Astrocyte (in vitro differentiated cells and primary cell): Measurements from ENCODE around the gene MCRS1.

Experiments used
- CTCF ChIP-seq: IDR thresholded peaks from 2 replicates; pipeline ENCODE4 v1.5.1; 2011; ENCODE audit warnings: low read depth, mild to moderate bottlenecking, inconsistent platforms, low read length, moderate library complexity; ENCODE audit not compliant: insufficient read depth
- EZH2 ChIP-seq: IDR thresholded peaks from 2 replicates; pipeline ENCODE4 v1.6.1; 2012; ENCODE audit warnings: mild to moderate bottlenecking, low read length, inconsistent platforms; ENCODE audit not compliant: insufficient read depth

DNA sequence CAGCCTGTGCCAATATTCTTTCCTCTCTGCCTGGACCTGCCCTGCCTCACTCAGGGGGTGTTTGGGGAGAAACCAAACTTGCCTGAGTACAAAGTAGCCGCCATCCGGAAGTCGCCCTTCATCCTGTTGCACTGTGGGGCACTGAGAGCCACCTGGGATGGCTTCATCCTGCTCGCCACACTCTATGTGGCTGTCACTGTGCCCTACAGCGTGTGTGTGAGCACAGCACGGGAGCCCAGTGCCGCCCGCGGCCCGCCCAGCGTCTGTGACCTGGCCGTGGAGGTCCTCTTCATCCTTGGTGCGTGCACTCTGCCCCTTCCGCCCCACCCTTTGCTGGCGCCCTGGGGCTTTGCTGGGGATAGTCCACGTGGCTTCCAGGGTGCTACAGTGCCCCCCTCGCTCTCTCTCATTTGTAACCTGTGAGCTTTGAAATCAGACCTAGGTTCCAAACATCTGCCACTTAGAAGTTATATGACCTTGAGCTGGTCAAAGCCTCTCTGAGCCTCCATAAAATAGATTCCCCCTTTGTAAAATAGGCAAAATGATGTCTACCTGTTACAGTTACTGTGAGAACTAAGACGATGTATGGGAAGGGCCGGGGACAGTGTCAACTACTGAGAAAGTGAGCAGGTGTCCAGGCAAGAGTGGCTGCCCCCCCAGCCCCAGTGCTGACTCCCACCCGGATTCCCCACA is 24.6 kb downstream of the MCRS1 start:
- TF ChIP-seq CTCF, result no peak
- no peak for TF ChIP-seq EZH2
